OCI-LY7 (cell line): ENCODE measurements around the gene ACOX1. TPM values are rescaled to one million over a fixed set of nuclear protein-coding genes. Genes with fewer than 3 reads are reported as not detected.

Experiments used
- BruUV-seq: library from RNA; stranded (reverse); fragments of 400-500 nt; replicated peaks from 2 replicates; lab custom pipeline; 2021; lab: Mats Ljungman, UMichigan
- CTCF ChIA-PET: fragments of 300-600 bp; sonication (Branson Sonifier 250); formaldehyde crosslinking; loops from one replicate; lab custom pipeline; 2022; ENCODE audit warnings: antibody characterized with exemption; ENCODE audit not compliant: unreplicated experiment; lab: Charles Lee
- POLR2A ChIA-PET: fragments of 300-600 bp; sonication (Branson Sonifier 250); formaldehyde crosslinking; loops from one replicate; lab custom pipeline; 2022; ENCODE audit warnings: antibody characterized with exemption; lab: Charles Lee
- DNase-seq: peaks from one replicate; pipeline ENCODE4 v3.0.0-alpha.2; 2015; ENCODE audit warnings: low spot score
- H2AFZ ChIP-seq: fragments of 200-600 bp; sonication (generic), shearing (Covaris generic); 2 replicates; pipeline ENCODE4 v1.6.1; 2014; ENCODE audit warnings: mild to moderate bottlenecking, antibody characterized with exemption, low read length, moderate library complexity
- H3K27ac ChIP-seq: fragments of 200-600 bp; sonication (generic); 2 replicates; pipeline ENCODE4 v1.5.1; 2014; ENCODE audit warnings: mixed run types, low read depth, mild to moderate bottlenecking, moderate library complexity, low read length, inconsistent platforms; ENCODE audit not compliant: poor library complexity, severe bottlenecking
- H3K36me3 ChIP-seq: fragments of 200-600 bp; sonication (generic); 2 replicates; pipeline ENCODE4 v1.6.1; 2014; ENCODE audit warnings: mild to moderate bottlenecking, antibody characterized with exemption, low read length, moderate library complexity, mixed read lengths; ENCODE audit not compliant: insufficient read depth
- H3K4me1 ChIP-seq: fragments of 200-600 bp; sonication (generic); 2 replicates; pipeline ENCODE4 v1.5.1; 2014; ENCODE audit warnings: mild to moderate bottlenecking, low read length; ENCODE audit not compliant: insufficient read depth, poor library complexity, severe bottlenecking
- H3K4me2 ChIP-seq: fragments of 200-600 bp; sonication (generic); 2 replicates; pipeline ENCODE4 v1.6.1; 2014; ENCODE audit warnings: mild to moderate bottlenecking, low read length
- H3K4me3 ChIP-seq: fragments of 200-600 bp; sonication (generic); 2 replicates; pipeline ENCODE4 v1.5.1; 2014; ENCODE audit warnings: mild to moderate bottlenecking, low read depth, low read length; ENCODE audit not compliant: poor library complexity, severe bottlenecking
- H3K79me2 ChIP-seq: fragments of 200-600 bp; sonication (generic); 2 replicates; pipeline ENCODE4 v1.6.1; 2016; ENCODE audit warnings: low read depth, mild to moderate bottlenecking, low read length, moderate library complexity, mixed read lengths; ENCODE audit not compliant: insufficient read depth
- H3K9me2 ChIP-seq: fragments of 200-600 bp; sonication (generic); 2 replicates; pipeline ENCODE4 v1.6.1; 2016; ENCODE audit warnings: mild to moderate bottlenecking, low read length, mixed read lengths; ENCODE audit not compliant: insufficient read depth
- H3K9me3 ChIP-seq: fragments of 200-600 bp; sonication (generic); 2 replicates; pipeline ENCODE4 v1.6.1; 2014; ENCODE audit warnings: mild to moderate bottlenecking, mixed run types, low read length, mixed read lengths
- H4K20me1 ChIP-seq: fragments of 200-600 bp; sonication (generic); 2 replicates; pipeline ENCODE4 v1.6.1; 2014; ENCODE audit warnings: mild to moderate bottlenecking, antibody characterized with exemption, low read length, moderate library complexity, mixed read lengths; ENCODE audit not compliant: insufficient read depth
- CTCF ChIP-seq: fragments of 200-600 bp; sonication (generic); conservative IDR thresholded peaks from 2 replicates; pipeline ENCODE4 v1.5.1; 2014; ENCODE audit warnings: mild to moderate bottlenecking, antibody characterized with exemption, low read length, moderate library complexity, mixed read lengths
- EZH2phosphoT487 ChIP-seq: fragments of 200-600 bp; sonication (generic); IDR thresholded peaks from 2 replicates; pipeline ENCODE4 v1.6.1; 2018; ENCODE audit warnings: low read depth, borderline replicate concordance, mild to moderate bottlenecking, mixed run types, antibody characterized with exemption, low read length, moderate library complexity, mixed read lengths
- intact Hi-C: fragments of 100-400 bp; cut with micrococcal nuclease; formaldehyde crosslinking; loops from one replicate; pipeline ENCODE4 v1.10.0; 2022; ENCODE audit not compliant: unreplicated experiment
- total RNA-seq, 2 experiments: library from RNA; depleted of rRNA in 1 of 2; stranded (reverse); fragments of >200 nt in 1 of 2; shearing (Covaris generic) in 1 of 2; gene quantifications; 2 replicates each; pipeline ENCODE4 v1.2.3, GENCODE V29; 2014 to 2022

ACOX1 gene
- total RNA-seq, 2 experiments from 2014 or later = 22.6 to 34.6 TPM

DNA sequence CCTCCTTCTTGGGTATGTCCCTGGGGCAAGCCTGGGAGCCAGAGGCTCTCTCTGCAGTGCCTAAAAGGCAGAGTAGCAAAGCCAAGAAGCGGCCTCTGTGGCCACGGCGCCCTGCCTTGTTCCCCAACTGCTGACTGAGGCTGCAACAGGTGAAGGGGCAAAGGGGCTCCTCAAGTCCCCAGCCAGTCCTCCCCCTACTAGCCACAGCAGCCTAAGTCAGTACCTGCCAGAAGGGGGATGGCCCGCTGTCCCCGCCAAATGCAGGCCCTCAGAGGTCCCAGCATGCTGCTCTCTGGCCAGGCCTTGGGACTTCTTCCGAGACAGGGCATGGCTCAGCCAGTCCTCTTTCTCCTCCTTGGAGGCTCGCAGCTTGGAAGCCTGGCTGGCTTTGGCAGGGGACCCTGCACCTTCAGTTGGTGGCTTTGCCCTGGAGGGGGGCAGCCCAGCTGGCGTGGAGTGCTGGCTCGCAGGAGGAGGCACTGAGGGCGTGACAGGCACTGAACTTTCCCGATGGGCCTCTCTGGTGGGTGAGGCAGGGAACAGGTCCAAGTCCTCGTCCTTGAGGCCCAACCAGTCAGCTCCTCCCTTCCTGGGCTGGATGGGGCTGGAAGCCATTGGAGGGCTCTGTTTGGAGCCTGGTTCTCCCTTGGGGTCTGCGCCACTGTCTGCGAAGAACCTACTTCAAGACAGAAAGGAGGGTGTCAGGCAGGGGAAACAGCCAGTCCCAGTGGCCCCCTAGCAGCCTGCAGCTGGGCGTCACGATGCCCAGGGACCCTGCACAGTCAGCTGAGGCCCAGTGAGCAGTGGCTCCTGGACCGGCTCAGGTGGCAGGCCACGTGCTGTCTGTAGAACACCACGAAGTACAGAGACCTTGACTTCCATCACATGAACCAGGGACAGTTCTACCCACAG lies 55.7 kb downstream of the ACOX1 start:
- H2AFZ ChIP-seq = no peak overlapping the region
- ChIA-PET POLR2A (no interaction called here), CTCF (interaction anchor here (0.5 kb wide), 1 partner anchor 8 kb away, joined by 17 read pairs; no protein-coding TSS in a partner anchor)
- H3K36me3 ChIP-seq = no peaks in the 10 kb centered on the region
- BruUV-seq = no TSS peak
- H3K4me2 ChIP-seq = no peak overlapping the region
- no peaks in the 10 kb centered on the region for H3K9me3 ChIP-seq
- H3K4me1 ChIP-seq = no peaks in the 10 kb centered on the region
- TF ChIP-seq EZH2phosphoT487 = no peak
- no peak for TF ChIP-seq CTCF
- H3K79me2 ChIP-seq = no peaks in the 10 kb centered on the region
- H3K4me3 ChIP-seq = no peak overlapping the region
- no peak overlapping the region for H3K27ac ChIP-seq
- H4K20me1 ChIP-seq = no peaks in the 10 kb centered on the region
- intact Hi-C loops = no loop called here
- DNase-seq = no peak
- no peaks in the 10 kb centered on the region for H3K9me2 ChIP-seq

- no peak overlapping the region for H3K4me2 ChIP-seq
- ChIA-PET POLR2A (no interaction called here), CTCF (interaction anchor here (0.5 kb wide), 1 partner anchor 8 kb away, joined by 17 read pairs; no protein-coding TSS in a partner anchor)
- no TSS peak for BruUV-seq
- no peaks in the 10 kb centered on the region for H3K36me3 ChIP-seq
- H3K9me2 ChIP-seq = no peaks in the 10 kb centered on the region
- H3K79me2 ChIP-seq = no peaks in the 10 kb centered on the region
- TF ChIP-seq CTCF (no peak), EZH2phosphoT487 (no peak)
- H3K4me3 ChIP-seq = no peak overlapping the region
- no peak overlapping the region for H3K27ac ChIP-seq
- intact Hi-C loops = no loop called here
- no peak overlapping the region for H2AFZ ChIP-seq
- no peak for DNase-seq
- no peaks in the 10 kb centered on the region for H4K20me1 ChIP-seq
- H3K9me3 ChIP-seq = no peaks in the 10 kb centered on the region
- no peaks in the 10 kb centered on the region for H3K4me1 ChIP-seq
Observed at GRCh38 chr17:75922173-75922961, 56.6 kb downstream of the ACOX1 start.
